Urinary bladder (tissue), 4 donors: ENCODE results near the gene RNF186. TPM values are rescaled to one million over a fixed set of nuclear protein-coding genes. Genes with fewer than 3 reads are reported as not detected.
"Not testable (repeated sequence)": the region's sequence is repeated elsewhere in the genome, so short reads cannot be mapped to it uniquely, and the experiment has no call there.

Experiments used
- DNase-seq: peaks from one replicate; pipeline ENCODE4 v3.0.0-alpha.2; 2015; ENCODE audit errors: extremely low spot score
- H3K27ac ChIP-seq: one replicate; pipeline ENCODE4 v1.5.1; 2013; ENCODE audit warnings: low read depth, mild to moderate bottlenecking, moderate library complexity
- H3K36me3 ChIP-seq: one replicate; pipeline ENCODE4 v1.6.1; 2013; ENCODE audit warnings: mild to moderate bottlenecking, moderate library complexity; ENCODE audit not compliant: insufficient read depth
- H3K4me1 ChIP-seq: one replicate; pipeline ENCODE4 v1.6.1; 2013; ENCODE audit warnings: mild to moderate bottlenecking, moderate library complexity; ENCODE audit not compliant: insufficient read depth
- H3K4me3 ChIP-seq: one replicate; pipeline ENCODE4 v1.5.1; 2013; ENCODE audit warnings: low read depth, low read length
- WGBS: extraction: QIAGEN DNeasy Blood & Tissue Kit; methylation state at CpG from one replicate; pipeline ENCODE4 v1.1.7; 2013; 5-methylcytosine and 5-hydroxymethylcytosine counted together
- polyA plus RNA-seq: library from polyadenylated mRNA; stranded (reverse); fragments of 200-250 nt; gene quantifications from one replicate; pipeline ENCODE4 v1.2.3, GENCODE V29; 2013
- total RNA-seq: library from RNA; depleted of rRNA; stranded (reverse); fragments of >200 nt; gene quantifications from one replicate; pipeline ENCODE4 v1.2.3, GENCODE V29; 2014
- donor health status: healthy with polysubstance abuse.
- donor health status: healthy.

Gene RNF186
- total and polyA plus RNA-seq, 2 donors = not detected

- H3K27ac ChIP-seq = no peak overlapping the region
Observed at GRCh38 chr1:19845555-19845954, 30.5 kb upstream of the RNF186 start.

GRCh38 chr1:19844731-19845495 lies 29.8 kb upstream of the RNF186 start:
- Histone ChIP-seq H3K4me1 (no peaks in the 10 kb centered on the region), H3K36me3 (no peaks in the 10 kb centered on the region), H3K4me3 (no peak overlapping the region), H3K27ac (no peak overlapping the region)
- no peak for DNase-seq
- 36% methylated on average over 11 of the region's 11 CpGs for WGBS

More at GRCh38 chr1:19845555-19845954, 30.5 kb upstream of the RNF186 start:
- no peak overlapping the region for H3K4me3 ChIP-seq
- no peaks in the 10 kb centered on the region for H3K4me1 ChIP-seq
- 92% methylated on average over 8 of the region's 8 CpGs for WGBS
- DNase-seq = no peak
- no peaks in the 10 kb centered on the region for H3K36me3 ChIP-seq

GRCh38 chr1:19840228-19840627 lies 25.1 kb upstream of the RNF186 start:
- H3K36me3 ChIP-seq = no peaks in the 10 kb centered on the region
- no peak overlapping the region for H3K27ac ChIP-seq
- H3K4me1 ChIP-seq = no peaks in the 10 kb centered on the region
- H3K4me3 ChIP-seq = no peak overlapping the region
- DNase-seq = no peak

- no peak overlapping the region for H3K4me3 ChIP-seq
Observed at GRCh38 chr1:19837866-19838265, 22.8 kb upstream of the RNF186 start.

GRCh38 chr1:19835578-19835977 lies 20.5 kb upstream of the RNF186 start:
- no peak overlapping the region for H3K27ac ChIP-seq
- DNase-seq = no peak
- WGBS = 90% methylated on average over 4 of the region's 4 CpGs
- no peak overlapping the region for H3K4me3 ChIP-seq
- no peaks in the 10 kb centered on the region for H3K36me3 ChIP-seq
- H3K4me1 ChIP-seq = no peaks in the 10 kb centered on the region

More at GRCh38 chr1:19837866-19838265, 22.8 kb upstream of the RNF186 start:
- 67% methylated on average over 2 of the region's 2 CpGs for WGBS
- Histone ChIP-seq H3K4me1 (no peaks in the 10 kb centered on the region), H3K27ac (no peak overlapping the region), H3K36me3 (no peaks in the 10 kb centered on the region)
- no peak for DNase-seq

GRCh38 chr1:19831441-19831840 lies 16.4 kb upstream of the RNF186 start:
- H3K36me3 ChIP-seq = no peaks in the 10 kb centered on the region
- H3K27ac ChIP-seq = no peak overlapping the region
- no peak overlapping the region for H3K4me3 ChIP-seq
- no peak for DNase-seq
- WGBS = 81% methylated on average over 3 of the region's 3 CpGs
- no peaks in the 10 kb centered on the region for H3K4me1 ChIP-seq

GRCh38 chr1:19828546-19828945 lies 13.5 kb upstream of the RNF186 start:
- no peak overlapping the region for H3K27ac ChIP-seq
- DNase-seq = no peak
- H3K4me3 ChIP-seq = no peak overlapping the region
- H3K36me3 ChIP-seq = no peaks in the 10 kb centered on the region
- no peaks in the 10 kb centered on the region for H3K4me1 ChIP-seq
- 77% methylated on average over 3 of the region's 3 CpGs for WGBS

GRCh38 chr1:19825298-19825697 lies 10.2 kb upstream of the RNF186 start:
- H3K36me3 ChIP-seq = no peaks in the 10 kb centered on the region
- H3K27ac ChIP-seq = no peak overlapping the region
- DNase-seq = no peak
- H3K4me3 ChIP-seq = no peak overlapping the region
- no peaks in the 10 kb centered on the region for H3K4me1 ChIP-seq
- 33% methylated on average over 6 of the region's 6 CpGs for WGBS

- no peak overlapping the region for H3K27ac ChIP-seq
- no peak overlapping the region for H3K4me3 ChIP-seq
- no peaks in the 10 kb centered on the region for H3K36me3 ChIP-seq
- H3K4me1 ChIP-seq = no peaks in the 10 kb centered on the region
- no peak for DNase-seq
- WGBS = 70% methylated on average over 4 of the region's 4 CpGs
Observed at GRCh38 chr1:19824541-19824940, 9.5 kb upstream of the RNF186 start.

GRCh38 chr1:19824036-19824435 lies 9.0 kb upstream of the RNF186 start:
- H3K4me1 ChIP-seq = no peaks in the 10 kb centered on the region
- H3K36me3 ChIP-seq = no peaks in the 10 kb centered on the region
- WGBS = 77% methylated on average over 5 of the region's 5 CpGs
- no peak overlapping the region for H3K27ac ChIP-seq
- no peak for DNase-seq
- no peak overlapping the region for H3K4me3 ChIP-seq

GRCh38 chr1:19819701-19820100 lies 4.6 kb upstream of the RNF186 start:
- DNase-seq = no peak
- H3K27ac ChIP-seq = no peak overlapping the region
- no peaks in the 10 kb centered on the region for H3K4me1 ChIP-seq
- WGBS = 61% methylated on average over 5 of the region's 5 CpGs
- H3K4me3 ChIP-seq = no peak overlapping the region
- no peaks in the 10 kb centered on the region for H3K36me3 ChIP-seq

- no peak for DNase-seq
Observed at GRCh38 chr1:19818324-19818723, 3.2 kb upstream of the RNF186 start.

GRCh38 chr1:19817160-19817559 lies 2.1 kb upstream of the RNF186 start:
- no peak for DNase-seq
- WGBS = 67% methylated on average over 5 of the region's 5 CpGs
- Histone ChIP-seq H3K4me1 (no peaks in the 10 kb centered on the region), H3K36me3 (no peaks in the 10 kb centered on the region), H3K27ac (no peak overlapping the region), H3K4me3 (no peak overlapping the region)

More at GRCh38 chr1:19818324-19818723, 3.2 kb upstream of the RNF186 start:
- Histone ChIP-seq H3K27ac (no peak overlapping the region), H3K36me3 (no peaks in the 10 kb centered on the region), H3K4me1 (no peaks in the 10 kb centered on the region), H3K4me3 (no peak overlapping the region)
- 91% methylated on average over 3 of the region's 3 CpGs for WGBS

- 47% methylated on average over 1 of the region's 1 CpG for WGBS
- H3K27ac ChIP-seq, H3K4me3 ChIP-seq, DNase-seq, H3K36me3 ChIP-seq, H3K4me1 ChIP-seq: not testable (repeated sequence)
Observed at GRCh38 chr1:19816737-19817086, 1.6 kb upstream of the RNF186 start.
